Stimulated activated CD4-positive, alpha-beta T cell treated with anti-CD3 and anti-CD28 coated beads, Interleukin-4, amount 100 ng/mL, for 4 hours (primary cell): Measurements from ENCODE around the gene CCDC50.

Source experiments
- DNase-seq, 2 experiments: peaks; one replicate each; pipeline ENCODE4 v3.0.0-alpha.2; 2020

The CCDC50 gene

GRCh38 chr3:191431160-191431822, 102.1 kb downstream of the CCDC50 start:
- no peak for DNase-seq

GRCh38 chr3:191432162-191432561, 103.0 kb downstream of the CCDC50 start:
- no peak for DNase-seq

- no peak for DNase-seq
Measured at GRCh38 chr3:191434024-191434423, 104.8 kb downstream of the CCDC50 start.

- DNase-seq, result no peak
Measured at GRCh38 chr3:191435981-191436380, 106.8 kb downstream of the CCDC50 start.

GRCh38 chr3:191438150-191438814, 109.1 kb downstream of the CCDC50 start:
- no peak for DNase-seq

GRCh38 chr3:191440532-191440931, 111.3 kb downstream of the CCDC50 start:
- no peak for DNase-seq

- DNase-seq, result no peak
Measured at GRCh38 chr3:191441687-191442086, 112.5 kb downstream of the CCDC50 start.

GRCh38 chr3:191444569-191444968, 115.4 kb downstream of the CCDC50 start:
- DNase-seq, result no peak
